Measurements from ENCODE around the gene SEC11C. TPM values are rescaled to one million over a fixed set of nuclear protein-coding genes. Genes with fewer than 3 reads are reported as not detected.

The SEC11C gene
- 48.6 to 68.5 TPM (median 59.0 TPM) in 5 replicates for total RNA-seq (2022; extraction: Qiagen RNA extraction; ENCODE audit: low read depth)

GRCh38 chr18:59139615-59140301, at the start of gene SEC11C:
SEC11C (plus strand) TSS chr18:59139884; CDS start chr18:59139949, 65 bp downstream.

Other genes with a start within 250 kb of the SEC11C start
- gene GRP, start 80.3 kb downstream of the SEC11C start, total RNA-seq (2022; extraction: Qiagen RNA extraction; ENCODE audit: low read depth): not detected in 5 replicates
- gene RAX, start 133.6 kb downstream of the SEC11C start, total RNA-seq (2022; extraction: Qiagen RNA extraction; ENCODE audit: low read depth): not detected in 5 replicates
- not detected in 5 replicates for gene CPLX4, start 178.8 kb downstream of the SEC11C start, total RNA-seq (2022; extraction: Qiagen RNA extraction; ENCODE audit: low read depth)
- gene LMAN1, start 219.4 kb downstream of the SEC11C start, total RNA-seq (2022; extraction: Qiagen RNA extraction; ENCODE audit: low read depth): 17.8 to 46.1 TPM (median 34.3 TPM) in 5 replicates

Measured in A549 treated with RU486 at 1 μM for 4 hours (cell line).